Endodermal cell (in vitro differentiated cells): ENCODE data around the gene PTTG1IP. TPM values are rescaled to one million over a fixed set of nuclear protein-coding genes. Genes with fewer than 3 reads are reported as not detected.

Experiments used
- DNase-seq: peaks from one replicate; pipeline ENCODE4 v3.0.0-alpha.2; 2017
- H3K27ac ChIP-seq: 2 replicates; pipeline ENCODE4 v1.5.1; 2013; ENCODE audit warnings: mild to moderate bottlenecking, low read depth, low read length, moderate library complexity
- H3K27me3 ChIP-seq: 2 replicates; pipeline ENCODE4 v1.6.1; 2013; ENCODE audit warnings: mild to moderate bottlenecking, low read length, moderate library complexity; ENCODE audit not compliant: insufficient read depth, control insufficient read depth, poor library complexity, severe bottlenecking
- H3K36me3 ChIP-seq: 2 replicates; pipeline ENCODE4 v1.7.0; 2013; ENCODE audit warnings: mild to moderate bottlenecking, low read length, moderate library complexity; ENCODE audit not compliant: control insufficient read depth, insufficient read depth
- H3K4me1 ChIP-seq: one replicate; pipeline ENCODE4 v1.7.0; 2013; ENCODE audit warnings: low read length; ENCODE audit not compliant: control insufficient read depth, insufficient read depth
- H3K4me3 ChIP-seq: 2 replicates; pipeline ENCODE4 v1.5.1; 2013; ENCODE audit warnings: mild to moderate bottlenecking, low read length, moderate library complexity
- H3K9ac ChIP-seq: 2 replicates; pipeline ENCODE4 v1.6.1; 2013; ENCODE audit warnings: mild to moderate bottlenecking, low read length, moderate library complexity; ENCODE audit not compliant: poor library complexity, severe bottlenecking; ENCODE audit errors: extremely low read depth
- H3K9me3 ChIP-seq: 2 replicates; pipeline ENCODE4 v1.6.1; 2013; ENCODE audit warnings: mild to moderate bottlenecking, low read length, moderate library complexity; ENCODE audit not compliant: control insufficient read depth
- H3K27ac Mint-ChIP-seq: 2 replicates; pipeline ENCODE4 v1.8.0; 2020; ENCODE audit warnings: mixed read lengths
- H3K27me3 Mint-ChIP-seq: 2 replicates; pipeline ENCODE4 v1.8.0; 2021; ENCODE audit warnings: mild to moderate bottlenecking, mixed read lengths; ENCODE audit not compliant: insufficient read depth
- H3K36me3 Mint-ChIP-seq: 2 replicates; pipeline ENCODE4 v1.8.0; 2020; ENCODE audit warnings: low read depth, mixed read lengths
- H3K4me1 Mint-ChIP-seq: 2 replicates; pipeline ENCODE4 v1.8.0; 2020; ENCODE audit warnings: mixed read lengths
- H3K4me3 Mint-ChIP-seq: 2 replicates; pipeline ENCODE4 v1.8.0; 2020; ENCODE audit warnings: mild to moderate bottlenecking, moderate library complexity, mixed read lengths
- H3K9me3 Mint-ChIP-seq: 2 replicates; pipeline ENCODE4 v1.8.0; 2020; ENCODE audit warnings: mild to moderate bottlenecking, mixed read lengths
- WGBS, 2 experiments: methylation state at CpG; one replicate each; pipeline versions ENCODE4 v1.1.5 to v1.1.7; 2013; ENCODE audit warnings: missing lambda C conversion rate in 2 of 2, mixed read lengths in 1 of 2; ENCODE audit not compliant: insufficient coverage in 1 of 2, insufficient read length in 1 of 2; 5-methylcytosine and 5-hydroxymethylcytosine counted together
- total RNA-seq, 2 donors: library from RNA; stranded (reverse); fragmentation: NEBNext Ultra II Directional in 1 of 2; extraction: Animal tissue kit (Norgen Biotek cat#: 25700) in 1 of 2; gene quantifications; 2 replicates in 1 of 2; 3 replicates in 1 of 2; pipeline ENCODE4 v1.2.1, GENCODE V29; 2021
- TF ChIP-seq, protein P1 (sequence below): fragments of 200-600 bp; sonication (generic); conservative IDR thresholded peaks from 2 replicates; pipeline ENCODE4 v1.5.0; 2021; ENCODE audit warnings: antibody characterized with exemption, mild to moderate bottlenecking

PTTG1IP gene
- total RNA-seq, 2 donors from 2014 or later = 155 to 168 TPM

DNA sequence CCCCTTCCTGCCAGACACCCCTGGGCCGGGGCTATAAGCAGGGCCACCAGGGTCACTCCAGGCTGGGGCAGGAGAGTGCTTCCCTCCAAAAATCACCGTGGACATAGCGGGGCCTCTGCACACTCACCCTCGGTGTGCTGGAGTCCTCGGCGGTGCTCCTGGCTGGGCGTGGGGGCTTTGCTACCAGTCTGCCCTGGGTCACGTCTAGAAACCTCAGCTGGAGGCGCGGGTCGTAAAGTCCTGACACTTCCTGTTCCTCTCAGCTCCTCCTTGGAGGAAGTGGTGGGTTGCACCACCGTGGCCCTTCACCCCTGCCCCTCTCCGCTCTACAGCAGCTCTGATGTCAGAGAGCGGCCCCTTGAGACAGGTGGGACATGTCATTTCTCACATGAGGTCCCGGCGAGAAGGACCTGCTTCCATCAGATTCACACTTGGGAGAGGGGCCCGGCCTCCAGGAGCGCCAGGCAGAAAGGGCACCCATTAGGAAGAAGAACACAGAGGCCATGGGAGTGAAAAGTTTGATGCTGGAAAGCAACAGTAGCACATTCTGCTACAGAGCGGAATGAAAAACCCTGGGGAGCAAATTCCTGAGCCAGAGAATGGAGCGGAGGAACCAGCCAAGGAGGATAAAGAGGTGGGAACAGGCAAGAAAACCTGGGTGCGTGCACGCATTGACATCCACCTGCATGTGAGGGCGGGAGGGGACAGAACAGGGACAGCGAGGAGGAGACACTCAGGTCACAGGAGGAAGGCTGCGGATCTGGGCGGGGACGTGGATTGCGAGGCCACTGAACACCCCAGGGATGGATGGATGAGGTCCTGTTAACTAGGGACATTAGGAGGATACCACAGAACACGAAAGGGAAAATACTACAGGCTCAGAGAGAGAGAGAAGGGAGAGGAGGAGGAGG, 47.5 kb upstream of the PTTG1IP start, which contains the start of gene ITGB2:
TSS of gene ITGB2 (minus strand) at position 206 of the 911 bp plus-strand sequence. CDS start 10,117 bp downstream, outside the sequence.
- no peaks in the 10 kb centered on the region for H3K9me3 ChIP-seq
- no peak within 1 kb of the TSS for H3K9ac ChIP-seq
- H3K36me3 ChIP-seq = no peaks in the 10 kb centered on the region
- peak; percentile 49 for DNase-seq
- H3K36me3 Mint-ChIP-seq = no peaks in the 10 kb centered on the region
- H3K4me3 ChIP-seq = no peak within 1 kb of the TSS
- H3K9me3 Mint-ChIP-seq = no peaks in the 10 kb centered on the region
- H3K27ac ChIP-seq = no peak within 1 kb of the TSS
- TF ChIP-seq, protein P1, sequence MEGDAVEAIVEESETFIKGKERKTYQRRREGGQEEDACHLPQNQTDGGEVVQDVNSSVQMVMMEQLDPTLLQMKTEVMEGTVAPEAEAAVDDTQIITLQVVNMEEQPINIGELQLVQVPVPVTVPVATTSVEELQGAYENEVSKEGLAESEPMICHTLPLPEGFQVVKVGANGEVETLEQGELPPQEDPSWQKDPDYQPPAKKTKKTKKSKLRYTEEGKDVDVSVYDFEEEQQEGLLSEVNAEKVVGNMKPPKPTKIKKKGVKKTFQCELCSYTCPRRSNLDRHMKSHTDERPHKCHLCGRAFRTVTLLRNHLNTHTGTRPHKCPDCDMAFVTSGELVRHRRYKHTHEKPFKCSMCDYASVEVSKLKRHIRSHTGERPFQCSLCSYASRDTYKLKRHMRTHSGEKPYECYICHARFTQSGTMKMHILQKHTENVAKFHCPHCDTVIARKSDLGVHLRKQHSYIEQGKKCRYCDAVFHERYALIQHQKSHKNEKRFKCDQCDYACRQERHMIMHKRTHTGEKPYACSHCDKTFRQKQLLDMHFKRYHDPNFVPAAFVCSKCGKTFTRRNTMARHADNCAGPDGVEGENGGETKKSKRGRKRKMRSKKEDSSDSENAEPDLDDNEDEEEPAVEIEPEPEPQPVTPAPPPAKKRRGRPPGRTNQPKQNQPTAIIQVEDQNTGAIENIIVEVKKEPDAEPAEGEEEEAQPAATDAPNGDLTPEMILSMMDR = no peak
- WGBS, 2 experiments = 88 to 90% methylated on average over 19 to 28 of the region's 29 CpGs
- H3K27ac Mint-ChIP-seq = no peak within 1 kb of the TSS
- peaks cover 37% of the 10 kb centered on the region for H3K27me3 Mint-ChIP-seq
- H3K4me1 ChIP-seq = no peaks in the 10 kb centered on the region
- H3K4me1 Mint-ChIP-seq = no peaks in the 10 kb centered on the region
- peaks cover 24% of the 10 kb centered on the region for H3K27me3 ChIP-seq
- no peak within 1 kb of the TSS for H3K4me3 Mint-ChIP-seq

DNA sequence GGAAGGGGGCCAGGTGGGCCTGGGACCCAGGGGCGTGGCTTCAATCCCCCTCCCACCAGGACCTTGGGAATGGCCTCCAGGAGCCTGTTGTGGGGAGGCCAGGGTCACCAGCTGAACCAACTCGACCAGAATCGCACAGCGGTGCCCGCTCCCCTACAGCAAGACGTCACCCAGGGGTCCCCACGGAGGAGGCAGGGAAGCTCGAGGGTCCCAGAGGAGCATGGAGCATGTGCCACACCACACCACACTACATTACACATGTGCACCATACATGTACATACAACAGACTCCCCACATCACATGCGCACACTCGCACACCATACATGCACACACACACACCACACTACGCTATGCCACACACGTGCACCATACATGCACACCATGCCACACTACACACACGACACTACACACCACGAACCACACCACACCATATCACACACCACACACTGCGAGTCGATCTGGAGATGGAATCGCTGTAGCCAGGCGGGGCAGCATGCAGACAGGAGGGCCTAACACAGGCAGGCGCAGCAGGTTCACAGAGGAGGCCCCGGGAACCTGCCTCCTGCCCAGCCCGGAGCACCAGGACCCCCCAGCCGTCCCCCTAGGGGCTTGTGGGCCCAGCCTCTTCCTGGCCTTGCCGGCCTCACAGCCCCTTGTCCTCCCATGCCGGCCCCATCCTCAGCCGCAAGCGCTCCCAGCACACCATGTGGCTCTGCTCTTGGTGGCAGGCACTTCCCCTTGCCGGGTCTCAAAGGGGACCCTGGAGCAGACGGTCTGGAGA, 46.6 kb upstream of the PTTG1IP start:
- TF ChIP-seq, protein P1 = no peak
- no peak overlapping the region for H3K27ac ChIP-seq
- H3K9me3 Mint-ChIP-seq = no peaks in the 10 kb centered on the region
- no peaks in the 10 kb centered on the region for H3K36me3 ChIP-seq
- DNase-seq = peak; percentile 45
- H3K4me1 ChIP-seq = no peaks in the 10 kb centered on the region
- peaks cover 24% of the 10 kb centered on the region for H3K27me3 ChIP-seq
- H3K27me3 Mint-ChIP-seq = peaks cover 37% of the 10 kb centered on the region
- H3K4me3 Mint-ChIP-seq = no peak overlapping the region
- no peak overlapping the region for H3K27ac Mint-ChIP-seq
- no peak overlapping the region for H3K4me3 ChIP-seq
- H3K36me3 Mint-ChIP-seq = no peaks in the 10 kb centered on the region
- H3K9ac ChIP-seq = no peak overlapping the region
- no peaks in the 10 kb centered on the region for H3K4me1 Mint-ChIP-seq
- no peaks in the 10 kb centered on the region for H3K9me3 ChIP-seq
- 75 to 85% methylated on average over 13 to 28 of the region's 28 CpGs for WGBS, 2 experiments

DNA sequence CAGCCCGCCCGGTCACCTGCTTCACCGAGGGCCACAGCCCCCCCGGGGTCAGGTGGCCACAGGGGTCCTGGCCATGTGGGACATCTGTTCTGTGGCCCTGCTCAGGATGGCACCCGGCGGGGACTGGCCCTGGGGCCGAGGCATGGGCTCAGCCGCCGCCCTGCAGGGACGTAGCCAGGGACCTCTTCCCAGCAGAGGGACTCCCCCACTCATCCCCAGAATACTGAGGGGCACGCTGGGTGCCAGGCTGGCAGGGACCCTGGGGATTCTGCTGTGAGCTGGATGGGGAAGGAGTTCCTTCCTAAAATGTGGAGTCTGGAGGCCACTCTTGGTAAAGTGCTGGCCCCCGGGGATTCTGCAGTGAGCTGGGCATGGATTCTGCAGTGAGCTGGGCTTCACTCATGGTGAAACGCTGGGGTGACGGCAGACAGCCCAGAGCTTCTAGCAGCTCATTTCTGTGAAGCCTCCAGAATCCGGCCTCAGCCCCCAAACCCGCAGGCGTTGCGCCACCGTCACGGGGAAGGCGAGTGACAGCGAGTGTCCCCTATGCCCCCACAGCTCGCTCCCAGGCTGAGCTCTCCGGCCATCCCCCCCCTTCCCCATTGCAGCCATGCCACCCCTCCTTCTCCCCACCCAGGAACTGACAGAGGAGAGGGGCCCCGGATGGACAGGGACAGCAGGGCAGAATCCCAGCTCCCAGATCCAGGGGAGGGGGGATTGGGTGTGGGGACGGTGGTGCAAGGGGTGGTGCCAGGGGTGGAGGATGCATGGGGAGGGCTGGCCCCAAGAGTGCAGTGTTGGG, 45.8 kb upstream of the PTTG1IP start:
- peaks cover 37% of the 10 kb centered on the region for H3K27me3 Mint-ChIP-seq
- peak overlapping the region; percentile 68 for H3K4me3 ChIP-seq
- H3K36me3 Mint-ChIP-seq = no peaks in the 10 kb centered on the region
- WGBS, 2 experiments = 52 to 66% methylated on average over 8 to 22 of the region's 26 CpGs
- TF ChIP-seq, protein P1 = no peak
- H3K9me3 Mint-ChIP-seq = no peaks in the 10 kb centered on the region
- peaks cover 24% of the 10 kb centered on the region for H3K27me3 ChIP-seq
- H3K9me3 ChIP-seq = no peaks in the 10 kb centered on the region
- H3K4me1 ChIP-seq = no peaks in the 10 kb centered on the region
- H3K36me3 ChIP-seq = no peaks in the 10 kb centered on the region
- no peak overlapping the region for H3K9ac ChIP-seq
- peak; percentile 44 for DNase-seq
- no peak overlapping the region for H3K27ac Mint-ChIP-seq
- H3K4me1 Mint-ChIP-seq = no peaks in the 10 kb centered on the region
- H3K4me3 Mint-ChIP-seq = peak overlapping the region; percentile 59
- H3K27ac ChIP-seq = no peak overlapping the region
